Panc1 (cell line): ENCODE measurements around the gene TOLLIP.

Experiments
- REST ChIP-seq, 2 experiments: IDR thresholded peaks; 2 replicates each; pipeline ENCODE4 v1.6.1; 2011 to 2012; ENCODE audit warnings: low read depth in 2 of 2, control low read depth in 1 of 2, low read length in 1 of 2, mild to moderate bottlenecking in 1 of 2, moderate library complexity in 1 of 2; ENCODE audit not compliant: insufficient read depth in 1 of 2
- SIN3A ChIP-seq: IDR thresholded peaks from 2 replicates; pipeline ENCODE4 v1.6.1; 2012; ENCODE audit warnings: low read depth, mild to moderate bottlenecking, low read length, moderate library complexity, borderline replicate concordance; ENCODE audit not compliant: insufficient read depth
- TF ChIP-seq, protein P1 (sequence below): fragments of 450-650 bp; IDR thresholded peaks from 2 replicates; pipeline ENCODE4 v1.5.1; 2017; ENCODE audit warnings: mild to moderate bottlenecking

- TF ChIP-seq, protein P1, sequence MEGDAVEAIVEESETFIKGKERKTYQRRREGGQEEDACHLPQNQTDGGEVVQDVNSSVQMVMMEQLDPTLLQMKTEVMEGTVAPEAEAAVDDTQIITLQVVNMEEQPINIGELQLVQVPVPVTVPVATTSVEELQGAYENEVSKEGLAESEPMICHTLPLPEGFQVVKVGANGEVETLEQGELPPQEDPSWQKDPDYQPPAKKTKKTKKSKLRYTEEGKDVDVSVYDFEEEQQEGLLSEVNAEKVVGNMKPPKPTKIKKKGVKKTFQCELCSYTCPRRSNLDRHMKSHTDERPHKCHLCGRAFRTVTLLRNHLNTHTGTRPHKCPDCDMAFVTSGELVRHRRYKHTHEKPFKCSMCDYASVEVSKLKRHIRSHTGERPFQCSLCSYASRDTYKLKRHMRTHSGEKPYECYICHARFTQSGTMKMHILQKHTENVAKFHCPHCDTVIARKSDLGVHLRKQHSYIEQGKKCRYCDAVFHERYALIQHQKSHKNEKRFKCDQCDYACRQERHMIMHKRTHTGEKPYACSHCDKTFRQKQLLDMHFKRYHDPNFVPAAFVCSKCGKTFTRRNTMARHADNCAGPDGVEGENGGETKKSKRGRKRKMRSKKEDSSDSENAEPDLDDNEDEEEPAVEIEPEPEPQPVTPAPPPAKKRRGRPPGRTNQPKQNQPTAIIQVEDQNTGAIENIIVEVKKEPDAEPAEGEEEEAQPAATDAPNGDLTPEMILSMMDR: no peak
- TF ChIP-seq SIN3A: no peak
- TF ChIP-seq REST (IDR thresholded peaks at IDR 0.05; ENCODE audit: insufficient read depth in 1 of 2, low read depth in 2 of 2, low read length in 1 of 2): no peak
Measured at GRCh38 chr11:1224491-1225385, 84.7 kb downstream of the TOLLIP start.
